Fibroblast of the aortic adventitia (primary cell): Measurements from ENCODE around the gene FAHD1. TPM values are rescaled to one million over a fixed set of nuclear protein-coding genes. Genes with fewer than 3 reads are reported as not detected.

Source experiments
- DNase-seq: peaks from one replicate; pipeline ENCODE4 v3.0.0-alpha.2; 2010; ENCODE audit warnings: low read depth
- H3K4me3 ChIP-seq: 2 replicates; pipeline ENCODE4 v1.5.1; 2011; ENCODE audit warnings: low read depth, mild to moderate bottlenecking, control low read depth, low read length, moderate library complexity
- total RNA-seq: library from RNA; depleted of rRNA; stranded (reverse); fragments of >200 nt; gene quantifications from 2 replicates; pipeline ENCODE4 v1.2.3, GENCODE V29; 2012; ENCODE audit warnings: low replicate concordance
- TF ChIP-seq, protein P1 (sequence below): IDR thresholded peaks from 2 replicates; pipeline ENCODE4 v1.5.1; 2011; ENCODE audit warnings: mild to moderate bottlenecking, low read length, control low read depth, inconsistent platforms; ENCODE audit not compliant: insufficient read depth

Gene FAHD1
- total RNA-seq, 1 donor, result 36.7 TPM

- H3K4me3 ChIP-seq, result no peak overlapping the region
- no peak for DNase-seq
- TF ChIP-seq, protein P1, sequence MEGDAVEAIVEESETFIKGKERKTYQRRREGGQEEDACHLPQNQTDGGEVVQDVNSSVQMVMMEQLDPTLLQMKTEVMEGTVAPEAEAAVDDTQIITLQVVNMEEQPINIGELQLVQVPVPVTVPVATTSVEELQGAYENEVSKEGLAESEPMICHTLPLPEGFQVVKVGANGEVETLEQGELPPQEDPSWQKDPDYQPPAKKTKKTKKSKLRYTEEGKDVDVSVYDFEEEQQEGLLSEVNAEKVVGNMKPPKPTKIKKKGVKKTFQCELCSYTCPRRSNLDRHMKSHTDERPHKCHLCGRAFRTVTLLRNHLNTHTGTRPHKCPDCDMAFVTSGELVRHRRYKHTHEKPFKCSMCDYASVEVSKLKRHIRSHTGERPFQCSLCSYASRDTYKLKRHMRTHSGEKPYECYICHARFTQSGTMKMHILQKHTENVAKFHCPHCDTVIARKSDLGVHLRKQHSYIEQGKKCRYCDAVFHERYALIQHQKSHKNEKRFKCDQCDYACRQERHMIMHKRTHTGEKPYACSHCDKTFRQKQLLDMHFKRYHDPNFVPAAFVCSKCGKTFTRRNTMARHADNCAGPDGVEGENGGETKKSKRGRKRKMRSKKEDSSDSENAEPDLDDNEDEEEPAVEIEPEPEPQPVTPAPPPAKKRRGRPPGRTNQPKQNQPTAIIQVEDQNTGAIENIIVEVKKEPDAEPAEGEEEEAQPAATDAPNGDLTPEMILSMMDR, result no peak
These were observed 40.6 kb upstream of the FAHD1 start for GRCh38 chr16:1786242-1787055.

- TF ChIP-seq, protein P1, result no peak
- DNase-seq, result no peak
These were observed 40.0 kb upstream of the FAHD1 start for GRCh38 chr16:1787056-1787321.

GRCh38 chr16:1787322-1788094 is 39.5 kb upstream of the FAHD1 start:
- no peak overlapping the region for H3K4me3 ChIP-seq
- no peak for DNase-seq

More at GRCh38 chr16:1787056-1787321, 40.0 kb upstream of the FAHD1 start:
- H3K4me3 ChIP-seq, result no peak overlapping the region

GRCh38 chr16:1788095-1788707 is 38.8 kb upstream of the FAHD1 start:
- no peak for DNase-seq
- TF ChIP-seq, protein P1, result no peak
- no peak overlapping the region for H3K4me3 ChIP-seq

More at GRCh38 chr16:1787322-1788094, 39.5 kb upstream of the FAHD1 start:
- TF ChIP-seq, protein P1, result no peak

GRCh38 chr16:1788708-1789100 is 38.3 kb upstream of the FAHD1 start:
- no peak overlapping the region for H3K4me3 ChIP-seq
- TF ChIP-seq, protein P1, result no peak
- no peak for DNase-seq

GRCh38 chr16:1789643-1790045 is 37.4 kb upstream of the FAHD1 start:
- no peak overlapping the region for H3K4me3 ChIP-seq
- DNase-seq, result no peak
- TF ChIP-seq, protein P1, result no peak
